Mucosa of rectum (tissue), 2 donors: ENCODE measurements around the gene AIFM1.

Experiments used
- H3K27ac ChIP-seq, 2 donors: one replicate each; pipeline ENCODE4 v1.7.0; 2013; ENCODE audit warnings: inconsistent platforms in 2 of 2, low read depth in 2 of 2, low read length in 2 of 2
- H3K27me3 ChIP-seq, 2 donors: one replicate each; pipeline ENCODE4 v1.7.0; 2013; ENCODE audit warnings: low read length in 2 of 2; ENCODE audit not compliant: control insufficient read depth in 2 of 2, insufficient read depth in 2 of 2
- H3K36me3 ChIP-seq, 2 donors: one replicate each; pipeline ENCODE4 v1.7.0; 2013; ENCODE audit warnings: low read length in 2 of 2; ENCODE audit not compliant: control insufficient read depth in 2 of 2, insufficient read depth in 2 of 2
- H3K4me1 ChIP-seq, 2 donors: one replicate each; pipeline ENCODE4 v1.7.0; 2013; ENCODE audit warnings: low read length in 2 of 2, mild to moderate bottlenecking in 1 of 2; ENCODE audit not compliant: control insufficient read depth in 2 of 2, insufficient read depth in 2 of 2
- H3K4me3 ChIP-seq, 2 donors: one replicate each; pipeline ENCODE4 v1.7.0; 2013; ENCODE audit warnings: low read length in 2 of 2
- H3K9ac ChIP-seq, 2 donors: one replicate each; pipeline ENCODE4 v1.7.0; 2013; ENCODE audit warnings: low read length in 2 of 2, low read depth in 1 of 2, mild to moderate bottlenecking in 1 of 2
- H3K9me3 ChIP-seq, 2 donors: one replicate each; pipeline ENCODE4 v1.7.0; 2013; ENCODE audit warnings: low read length in 2 of 2; ENCODE audit not compliant: control insufficient read depth in 2 of 2
- donor health status: healthy.
- donor health status: Normal muscosa, but diverticular disease.

The AIFM1 gene

DNA sequence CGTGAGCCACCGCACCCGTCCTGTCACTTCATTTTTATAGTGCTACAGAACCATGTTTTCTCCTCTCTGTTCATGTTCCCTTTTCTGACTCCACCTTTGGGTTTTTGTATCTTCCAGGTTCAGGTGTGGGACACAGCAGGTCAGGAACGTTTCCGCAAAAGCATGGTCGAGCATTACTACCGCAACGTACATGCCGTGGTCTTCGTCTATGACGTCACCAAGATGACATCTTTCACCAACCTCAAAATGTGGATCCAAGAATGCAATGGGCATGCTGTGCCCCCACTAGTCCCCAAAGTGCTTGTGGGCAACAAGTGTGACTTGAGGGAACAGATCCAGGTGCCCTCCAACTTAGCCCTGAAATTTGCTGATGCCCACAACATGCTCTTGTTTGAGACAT is 18.5 kb upstream of the AIFM1 start:
- H3K4me3 ChIP-seq = no peak overlapping the region
- H3K9me3 ChIP-seq = no peaks in the 10 kb centered on the region
- no peaks in the 10 kb centered on the region for H3K36me3 ChIP-seq
- peaks cover 0 to 3% of the 10 kb centered on the region in 2 donors for H3K27me3 ChIP-seq
- H3K27ac ChIP-seq = no peak overlapping the region
- no peak overlapping the region for H3K9ac ChIP-seq
- H3K4me1 ChIP-seq = no peaks in the 10 kb centered on the region

DNA sequence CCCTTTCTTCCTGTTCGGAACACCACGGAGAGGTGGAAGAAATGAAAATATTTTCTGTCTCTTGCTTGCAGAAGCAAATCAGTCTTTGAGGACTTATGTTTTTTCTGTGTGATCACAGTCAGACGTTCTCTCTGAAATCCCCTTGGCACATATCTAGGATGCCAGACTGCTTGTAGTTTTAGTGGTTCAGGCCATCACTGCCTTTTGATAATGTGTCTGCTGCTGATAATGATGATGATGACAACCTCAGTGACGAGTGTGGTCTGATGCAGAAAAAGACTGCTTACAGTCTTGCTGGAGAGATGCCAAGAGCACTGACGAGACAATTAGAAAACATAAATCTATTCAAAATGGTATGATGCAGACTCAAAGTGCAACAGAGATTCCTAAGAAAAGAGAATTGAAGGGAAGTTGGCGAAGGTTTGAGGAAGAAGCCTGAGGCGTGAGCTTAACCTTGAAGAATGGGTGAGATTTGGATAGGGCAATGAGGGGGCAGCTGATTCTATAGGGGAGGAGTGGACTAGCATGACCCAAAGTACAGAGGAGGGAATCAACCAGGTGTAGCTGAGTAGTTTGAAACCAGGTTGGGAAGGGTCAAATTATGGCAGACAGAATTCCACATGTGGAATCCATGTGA is 14.1 kb upstream of the AIFM1 start:
- H3K36me3 ChIP-seq = no peaks in the 10 kb centered on the region
- H3K27ac ChIP-seq = no peak overlapping the region
- H3K4me1 ChIP-seq = no peaks in the 10 kb centered on the region
- no peak overlapping the region for H3K9ac ChIP-seq
- H3K27me3 ChIP-seq = peaks cover 0 to 3% of the 10 kb centered on the region in 2 donors
- H3K4me3 ChIP-seq = no peak overlapping the region
- no peaks in the 10 kb centered on the region for H3K9me3 ChIP-seq

DNA sequence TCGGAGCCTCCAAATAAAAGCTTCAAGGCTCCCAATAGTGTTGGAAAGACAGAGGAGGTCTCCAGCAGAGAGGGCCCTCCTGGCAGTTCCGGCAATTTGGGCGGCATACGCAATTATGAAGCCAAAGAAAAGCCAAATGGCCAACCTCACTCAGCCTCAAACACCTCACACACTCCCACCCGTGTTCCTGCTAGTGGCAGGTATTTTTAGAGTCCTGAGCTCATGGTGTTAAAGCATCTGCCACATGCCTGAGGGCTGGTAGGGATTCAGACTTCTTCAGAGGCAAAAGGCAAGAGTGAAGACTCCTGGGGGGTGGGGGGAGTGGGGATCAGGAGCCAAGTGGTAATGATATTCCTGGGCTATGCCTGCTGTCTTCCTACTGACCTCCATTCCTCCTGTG is 13.5 kb upstream of the AIFM1 start:
- no peaks in the 10 kb centered on the region for H3K36me3 ChIP-seq
- H3K27me3 ChIP-seq = peaks cover 0 to 1% of the 10 kb centered on the region in 2 donors
- no peak overlapping the region for H3K27ac ChIP-seq
- no peak overlapping the region for H3K9ac ChIP-seq
- no peak overlapping the region for H3K4me3 ChIP-seq
- peaks cover 0 to 1% of the 10 kb centered on the region in 2 donors for H3K4me1 ChIP-seq
- no peaks in the 10 kb centered on the region for H3K9me3 ChIP-seq

DNA sequence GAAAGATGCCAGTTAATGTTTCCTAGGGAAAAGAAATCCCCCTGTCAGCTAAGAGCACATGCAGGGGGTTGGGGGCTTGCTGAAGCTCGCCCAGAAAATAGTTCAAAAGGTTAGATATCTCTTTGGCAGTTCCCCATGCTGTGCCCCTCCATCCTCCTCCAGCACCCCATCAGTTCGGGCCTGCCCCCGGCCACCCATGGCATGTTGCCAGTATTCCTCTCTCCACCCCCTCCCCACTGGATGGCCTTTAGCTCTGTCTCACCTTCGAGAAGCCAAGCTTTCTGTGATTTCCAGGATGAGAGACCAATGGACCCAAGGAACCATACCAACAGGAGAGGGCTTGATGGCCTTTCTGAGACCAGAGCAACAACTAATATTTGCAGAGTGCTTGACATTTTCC is 11.3 kb upstream of the AIFM1 start:
- Histone ChIP-seq H3K36me3 (no peaks in the 10 kb centered on the region), H3K4me3 (no peak overlapping the region), H3K27ac (no peak overlapping the region), H3K9ac (no peak overlapping the region), H3K27me3 (peaks cover 0 to 6% of the 10 kb centered on the region in 2 donors), H3K4me1 (peaks cover 0 to 2% of the 10 kb centered on the region in 2 donors), H3K9me3 (no peaks in the 10 kb centered on the region)

DNA sequence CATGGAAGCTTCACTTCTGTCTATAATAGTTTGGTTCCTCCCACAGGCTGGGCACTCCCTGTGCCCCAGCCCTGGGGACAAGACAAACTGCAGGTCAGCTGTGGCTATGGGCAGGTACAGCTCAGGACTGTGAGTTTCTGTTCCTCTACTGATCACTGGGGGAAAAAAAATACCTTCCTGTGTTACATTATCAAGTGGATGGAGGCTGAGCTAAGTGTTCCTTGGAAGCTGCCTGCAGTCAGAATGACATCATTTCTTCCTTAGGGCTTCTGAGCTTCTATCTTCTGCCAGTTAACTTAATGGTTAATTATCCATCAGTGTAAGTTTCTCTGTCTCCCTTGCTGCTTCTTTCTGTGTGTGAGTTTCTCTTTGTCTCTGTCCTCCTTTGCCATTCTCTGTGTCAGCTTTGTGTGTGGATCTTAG is 10.7 kb upstream of the AIFM1 start:
- Histone ChIP-seq H3K4me1 (peaks cover 0 to 2% of the 10 kb centered on the region in 2 donors), H3K27ac (no peak overlapping the region), H3K36me3 (no peaks in the 10 kb centered on the region), H3K27me3 (peaks cover 0 to 8% of the 10 kb centered on the region in 2 donors), H3K9me3 (no peaks in the 10 kb centered on the region), H3K9ac (no peak overlapping the region), H3K4me3 (no peak overlapping the region)

DNA sequence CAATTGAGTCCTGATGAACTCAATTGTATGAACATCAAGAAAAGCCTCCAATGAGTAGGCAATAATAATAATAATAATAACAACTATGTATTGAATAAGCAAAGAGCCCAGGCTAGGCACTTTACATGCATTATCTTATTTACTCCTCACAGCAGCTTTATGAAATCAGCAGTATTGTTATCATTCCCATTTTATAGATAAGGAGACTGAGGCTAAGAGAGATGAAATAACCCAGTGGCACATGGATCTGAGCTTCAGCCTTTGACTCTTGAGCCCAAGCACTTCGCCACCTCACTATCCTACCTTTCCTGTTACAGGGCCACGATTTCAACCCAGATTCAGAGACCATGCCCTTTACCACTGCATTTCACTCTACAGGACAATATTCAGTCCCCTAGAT is 9.3 kb upstream of the AIFM1 start:
- no peak overlapping the region for H3K4me3 ChIP-seq
- no peaks in the 10 kb centered on the region for H3K9me3 ChIP-seq
- no peaks in the 10 kb centered on the region for H3K36me3 ChIP-seq
- H3K9ac ChIP-seq = no peak overlapping the region
- peaks cover 3 to 14% of the 10 kb centered on the region in 2 donors for H3K27me3 ChIP-seq
- peaks cover 0 to 2% of the 10 kb centered on the region in 2 donors for H3K4me1 ChIP-seq
- H3K27ac ChIP-seq = no peak overlapping the region

DNA sequence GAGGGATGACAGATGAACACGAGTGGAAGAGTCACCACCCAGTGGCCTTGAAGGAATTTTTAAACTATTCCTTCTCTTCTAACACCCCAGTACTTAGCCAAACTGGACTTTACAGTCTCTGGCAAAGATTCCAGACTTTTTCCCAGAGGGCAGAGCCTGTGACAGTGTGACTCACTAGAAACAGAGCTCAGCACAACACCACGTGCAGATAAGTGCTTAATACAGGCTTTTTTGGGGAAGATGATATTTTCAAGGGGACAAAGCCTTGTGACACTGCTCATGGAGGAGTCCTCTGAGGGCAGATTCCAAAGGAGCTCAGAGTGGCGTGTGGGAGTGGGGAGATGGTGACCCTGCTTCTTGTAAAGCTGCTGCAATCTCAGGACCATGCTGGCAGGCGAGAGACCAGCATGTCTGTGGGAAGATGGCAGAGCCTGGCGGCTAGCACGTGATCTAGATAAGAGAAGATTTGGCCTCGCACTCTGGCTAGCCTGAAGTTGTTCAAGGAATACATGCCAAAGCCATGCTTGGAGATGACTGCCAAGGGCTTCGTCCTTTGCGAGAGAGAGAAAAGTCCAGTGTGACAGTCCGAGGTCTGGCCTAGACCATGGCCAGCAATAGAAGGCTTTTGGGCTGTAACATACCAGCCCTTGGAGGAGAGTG is 8.5 kb upstream of the AIFM1 start:
- H3K9ac ChIP-seq = no peak overlapping the region
- peaks cover 3 to 14% of the 10 kb centered on the region in 2 donors for H3K27me3 ChIP-seq
- peak overlapping the region; percentile 23 to 38 for H3K27ac ChIP-seq
- H3K4me3 ChIP-seq = peak overlapping the region in 1 of 2 donors; percentile 17
- peaks cover 0 to 2% of the 10 kb centered on the region in 2 donors for H3K4me1 ChIP-seq
- no peaks in the 10 kb centered on the region for H3K9me3 ChIP-seq
- H3K36me3 ChIP-seq = no peaks in the 10 kb centered on the region

DNA sequence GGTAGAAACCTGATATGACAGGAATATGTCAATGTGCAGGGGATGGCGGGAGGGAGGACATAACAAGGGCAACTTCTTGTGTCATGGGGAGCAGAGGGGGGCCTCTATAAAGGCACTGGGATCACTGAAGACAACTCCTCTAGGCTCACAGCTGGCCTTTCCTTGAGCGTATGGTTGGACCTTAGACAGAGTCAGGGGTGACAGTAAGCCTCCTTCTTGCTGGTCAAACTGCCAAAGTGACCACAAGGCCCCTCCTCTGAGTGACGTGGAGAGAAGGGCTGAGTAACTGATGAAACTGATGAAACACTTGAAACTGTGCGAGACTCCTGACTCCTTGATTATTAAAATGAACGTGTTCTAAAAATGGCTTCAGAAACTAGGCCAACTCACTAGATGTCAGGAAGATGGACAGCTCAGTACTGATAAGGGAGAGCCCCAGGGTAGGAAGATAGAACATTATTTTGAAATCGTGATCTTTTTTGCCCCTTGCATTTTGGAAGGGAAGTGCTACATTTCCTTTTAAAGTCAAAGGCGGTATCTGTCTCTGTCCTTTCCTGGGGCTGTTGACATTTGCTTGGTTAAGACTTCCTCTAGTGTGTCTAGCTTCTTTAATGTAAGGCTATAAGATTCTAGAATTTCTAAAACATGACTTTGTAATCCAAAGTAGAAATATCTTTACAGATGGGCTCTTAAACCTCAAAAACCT is 7.7 kb upstream of the AIFM1 start:
- H3K4me1 ChIP-seq = peaks cover 0 to 2% of the 10 kb centered on the region in 2 donors
- peak overlapping the region; percentile 23 to 38 for H3K27ac ChIP-seq
- peak overlapping the region in 1 of 2 donors; percentile 38 for H3K4me3 ChIP-seq
- no peaks in the 10 kb centered on the region for H3K36me3 ChIP-seq
- H3K9me3 ChIP-seq = no peaks in the 10 kb centered on the region
- H3K9ac ChIP-seq = no peak overlapping the region
- peaks cover 3 to 14% of the 10 kb centered on the region in 2 donors for H3K27me3 ChIP-seq

DNA sequence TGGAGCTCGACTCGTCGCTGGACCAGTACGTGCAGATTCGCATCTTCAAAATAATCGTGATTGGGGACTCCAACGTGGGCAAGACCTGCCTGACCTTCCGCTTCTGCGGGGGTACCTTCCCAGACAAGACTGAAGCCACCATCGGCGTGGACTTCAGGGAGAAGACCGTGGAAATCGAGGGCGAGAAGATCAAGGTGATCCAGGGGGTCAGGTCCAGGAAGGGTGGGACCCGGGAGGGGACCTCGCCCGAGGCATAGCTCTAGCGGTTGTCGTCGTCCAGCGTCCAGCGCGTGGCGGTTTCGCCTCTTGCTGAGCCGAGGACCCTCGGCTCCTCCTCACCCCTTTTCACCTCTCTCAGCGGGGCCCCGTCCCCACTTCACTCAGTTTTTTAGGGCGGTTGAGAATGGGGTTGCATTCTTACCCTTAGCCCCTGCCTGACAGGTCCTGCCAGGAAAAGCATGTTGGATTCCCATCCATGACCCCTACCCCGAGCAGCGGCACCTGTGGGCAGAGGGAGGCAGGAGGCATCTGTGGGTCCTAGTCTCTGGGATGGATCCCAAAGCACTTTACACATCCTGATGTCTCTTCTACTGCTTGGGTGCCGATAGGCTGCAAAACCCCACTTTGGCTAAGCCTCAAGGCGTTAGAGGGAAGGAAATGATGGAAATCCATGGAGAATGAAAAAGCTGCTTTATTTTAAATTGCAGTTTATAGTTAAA is 6.6 kb upstream of the AIFM1 start:
- Histone ChIP-seq H3K9ac (peak overlapping the region in 1 of 2 donors; percentile 47), H3K36me3 (no peaks in the 10 kb centered on the region), H3K27ac (no peak overlapping the region), H3K4me3 (peak overlapping the region; percentile 59 to 65), H3K4me1 (peaks cover 0 to 2% of the 10 kb centered on the region in 2 donors), H3K27me3 (peaks cover 3 to 14% of the 10 kb centered on the region in 2 donors), H3K9me3 (no peaks in the 10 kb centered on the region)
